ENCODE results near the gene ZW10.

Gene ZW10

GRCh38 chr11:113736323-113736722 is 37.2 kb downstream of the ZW10 start:
- DNase-seq (ENCODE audit: extremely low spot score): no peak
- CTCF ChIA-PET: no interaction called here
- POLR2A ChIA-PET: no interaction called here
- TF ChIP-seq L3MBTL2 (conservative IDR thresholded peaks at IDR 0.05) (no peak), PKNOX1 (IDR thresholded peaks at IDR 0.05) (no peak), FOXK2 (IDR thresholded peaks at IDR 0.05) (no peak), BHLHE40 (IDR thresholded peaks at IDR 0.05; ENCODE audit: borderline replicate concordance) (no peak), ZNF384 (IDR thresholded peaks at IDR 0.05) (no peak), HDGF (IDR thresholded peaks at IDR 0.05; ENCODE audit: borderline replicate concordance) (no peak), SUZ12 (IDR thresholded peaks at IDR 0.05) (no peak), FOXM1 (IDR thresholded peaks at IDR 0.05; ENCODE audit: borderline replicate concordance) (no peak), CTBP1 (IDR thresholded peaks at IDR 0.05; ENCODE audit: borderline replicate concordance) (no peak), TARDBP (IDR thresholded peaks at IDR 0.05) (no peak), NFRKB (IDR thresholded peaks at IDR 0.05) (no peak), SP1 (IDR thresholded peaks at IDR 0.05) (no peak), LEF1 (IDR thresholded peaks at IDR 0.05; ENCODE audit: borderline replicate concordance) (no peak), ARNT (IDR thresholded peaks at IDR 0.05) (no peak), ELF4 (IDR thresholded peaks at IDR 0.05) (no peak), FOXA1 (IDR thresholded peaks at IDR 0.05) (no peak)

GRCh38 chr11:113732092-113732491 is 41.4 kb downstream of the ZW10 start:
- DNase-seq (ENCODE audit: extremely low spot score): no peak
- TF ChIP-seq NFRKB (IDR thresholded peaks at IDR 0.05) (no peak), ELF4 (IDR thresholded peaks at IDR 0.05) (no peak)
- ChIA-PET POLR2A (no interaction called here), CTCF (interaction anchor here (1.0 to 1.1 kb wide), 2 partner anchors 178 to 179 kb away, joined by 3 read pairs; no protein-coding TSS in a partner anchor)

- no peak for TF ChIP-seq BHLHE40 (IDR thresholded peaks at IDR 0.05; ENCODE audit: borderline replicate concordance)
- no peak for TF ChIP-seq CTBP1 (IDR thresholded peaks at IDR 0.05; ENCODE audit: borderline replicate concordance)
- POLR2A ChIA-PET: no interaction called here
- peak; percentile 49 for DNase-seq (ENCODE audit: extremely low spot score)
- CTCF ChIA-PET: interaction anchor here (0.6 to 2.0 kb wide), 7 partner anchors 51 to 933 kb away, joined by 3 to 9 read pairs (median 3); no protein-coding TSS in a partner anchor
Observed at GRCh38 chr11:113730887-113731726, 42.4 kb downstream of the ZW10 start.

GRCh38 chr11:113729456-113729855 is 44.0 kb downstream of the ZW10 start:
- no peak for DNase-seq (ENCODE audit: extremely low spot score)
- ChIA-PET POLR2A (no interaction called here), CTCF (interaction anchor here (1.0 to 2.0 kb wide), 6 partner anchors 9 to 532 kb away, joined by 3 to 9 read pairs (median 3); no protein-coding TSS in a partner anchor)
- TF ChIP-seq ZNF384 (IDR thresholded peaks at IDR 0.05): no peak
- TF ChIP-seq FOXM1 (IDR thresholded peaks at IDR 0.05; ENCODE audit: borderline replicate concordance): no peak
- TF ChIP-seq LEF1 (IDR thresholded peaks at IDR 0.05; ENCODE audit: borderline replicate concordance): no peak
- no peak for TF ChIP-seq TARDBP (IDR thresholded peaks at IDR 0.05)
- no peak for TF ChIP-seq HDGF (IDR thresholded peaks at IDR 0.05; ENCODE audit: borderline replicate concordance)
- TF ChIP-seq BHLHE40 (IDR thresholded peaks at IDR 0.05; ENCODE audit: borderline replicate concordance): no peak
- no peak for TF ChIP-seq FOXK2 (IDR thresholded peaks at IDR 0.05)
- TF ChIP-seq ARNT (IDR thresholded peaks at IDR 0.05): no peak
- no peak for TF ChIP-seq CTBP1 (IDR thresholded peaks at IDR 0.05; ENCODE audit: borderline replicate concordance)
- no peak for TF ChIP-seq NFRKB (IDR thresholded peaks at IDR 0.05)
- no peak for TF ChIP-seq L3MBTL2 (conservative IDR thresholded peaks at IDR 0.05)
- no peak for TF ChIP-seq PKNOX1 (IDR thresholded peaks at IDR 0.05)
- no peak for TF ChIP-seq ELF4 (IDR thresholded peaks at IDR 0.05)
- no peak for TF ChIP-seq FOXA1 (IDR thresholded peaks at IDR 0.05)
- no peak for TF ChIP-seq SP1 (IDR thresholded peaks at IDR 0.05)
- no peak for TF ChIP-seq SUZ12 (IDR thresholded peaks at IDR 0.05)

GRCh38 chr11:113728814-113729213 is 44.7 kb downstream of the ZW10 start:
- no peak for DNase-seq (ENCODE audit: extremely low spot score)
- POLR2A ChIA-PET: no interaction called here
- CTCF ChIA-PET: interaction anchor here (1.1 to 1.5 kb wide), 3 partner anchors 10 to 177 kb away, joined by 3 to 6 read pairs (median 3); no protein-coding TSS in a partner anchor

GRCh38 chr11:113725913-113726312 is 47.6 kb downstream of the ZW10 start:
- TF ChIP-seq BHLHE40 (IDR thresholded peaks at IDR 0.05; ENCODE audit: borderline replicate concordance) (no peak), TARDBP (IDR thresholded peaks at IDR 0.05) (no peak), PKNOX1 (IDR thresholded peaks at IDR 0.05) (no peak), CTBP1 (IDR thresholded peaks at IDR 0.05; ENCODE audit: borderline replicate concordance) (no peak), ZNF384 (IDR thresholded peaks at IDR 0.05) (no peak), HDGF (IDR thresholded peaks at IDR 0.05; ENCODE audit: borderline replicate concordance) (no peak)
- DNase-seq (ENCODE audit: extremely low spot score): no peak
- ChIA-PET CTCF (interaction anchor here (0.7 to 0.9 kb wide), 2 partner anchors 43 to 52 kb away, joined by 3 to 7 read pairs; no protein-coding TSS in a partner anchor), POLR2A (no interaction called here)

More at GRCh38 chr11:113728814-113729213, 44.7 kb downstream of the ZW10 start:
- TF ChIP-seq SUZ12 (IDR thresholded peaks at IDR 0.05) (no peak), ELF4 (IDR thresholded peaks at IDR 0.05) (no peak)
